HepG2 (cell line): ENCODE results near the gene CSTB. TPM values are rescaled to one million over a fixed set of nuclear protein-coding genes. Genes with fewer than 3 reads are reported as not detected.

Experiments
- EED ChIP-seq: sonication (generic); formaldehyde crosslinking; IDR thresholded peaks from 2 replicates; pipeline ENCODE4 v1.5.0; 2020; ENCODE audit warnings: mild to moderate bottlenecking, missing genetic modification reagents
- GZF1 ChIP-seq: sonication (generic); formaldehyde crosslinking; IDR thresholded peaks from 2 replicates; pipeline ENCODE4 v1.5.1; 2020; ENCODE audit warnings: mild to moderate bottlenecking, missing genetic modification reagents
- IRF2 ChIP-seq: IDR thresholded peaks from 2 replicates; pipeline ENCODE4 v1.6.1; 2018; ENCODE audit warnings: missing genetic modification reagents, missing compliant biosample characterization
- NR2F6 ChIP-seq, 2 experiments: IDR thresholded peaks; 2 replicates each; pipeline ENCODE4 v1.6.1; 2016; ENCODE audit warnings: antibody characterized with exemption in 1 of 2, mild to moderate bottlenecking in 1 of 2
- NR3C1 ChIP-seq: sonication (generic); formaldehyde crosslinking; IDR thresholded peaks from 2 replicates; pipeline ENCODE4 v1.4.0; 2020; ENCODE audit warnings: missing genetic modification reagents
- POLR2A ChIP-seq, 2 experiments: IDR thresholded peaks; 2 replicates each; pipeline ENCODE4 v1.6.1; 2011; ENCODE audit warnings: low read depth in 2 of 2, low read length in 2 of 2, mild to moderate bottlenecking in 1 of 2, moderate library complexity in 1 of 2; ENCODE audit not compliant: insufficient read depth in 1 of 2
- PRDM15 ChIP-seq: sonication (generic); formaldehyde crosslinking; IDR thresholded peaks from 2 replicates; pipeline ENCODE4 v1.4.0; 2020; ENCODE audit warnings: missing genetic modification reagents
- RBM39 ChIP-seq: fragments of 200-400 bp; formaldehyde crosslinking; IDR thresholded peaks from one replicate; pipeline ENCODE4 v1.6.1; 2018; ENCODE audit warnings: antibody characterized with exemption, mild to moderate bottlenecking, low read depth, low read length; ENCODE audit not compliant: poor library complexity, severe bottlenecking
- SALL2 ChIP-seq: sonication (generic); formaldehyde crosslinking; IDR thresholded peaks from 2 replicates; pipeline ENCODE4 v1.8.1; 2023; ENCODE audit warnings: mild to moderate bottlenecking, missing genetic modification reagents, inconsistent platforms
- SNRNP70 ChIP-seq: fragments of 200-400 bp; formaldehyde crosslinking; IDR thresholded peaks from 2 replicates; pipeline ENCODE4 v1.6.1; 2017; ENCODE audit warnings: mild to moderate bottlenecking, low read depth, low read length, moderate library complexity
- TCF7 ChIP-seq: sonication (generic); IDR thresholded peaks from 2 replicates; pipeline ENCODE4 v1.6.1; 2016; ENCODE audit warnings: antibody characterized with exemption, low read depth
- TEAD3 ChIP-seq: optimal IDR thresholded peaks from 2 replicates; pipeline ENCODE3; 2016; ENCODE audit warnings: borderline replicate concordance
- TSC22D2 ChIP-seq: sonication (generic); formaldehyde crosslinking; IDR thresholded peaks from 2 replicates; pipeline ENCODE4 v1.5.1; 2020; ENCODE audit warnings: missing genetic modification reagents, mild to moderate bottlenecking, borderline replicate concordance
- ZHX1 ChIP-seq: sonication (generic); formaldehyde crosslinking; IDR thresholded peaks from 2 replicates; pipeline ENCODE4 v1.8.1; 2022; ENCODE audit warnings: low read depth, mild to moderate bottlenecking, missing genetic modification reagents
- ZNF10 ChIP-seq: sonication (generic); formaldehyde crosslinking; IDR thresholded peaks from 2 replicates; pipeline ENCODE4 v1.4.0; 2020; ENCODE audit warnings: mild to moderate bottlenecking, low read depth, missing genetic modification reagents, borderline replicate concordance
- ZNF44 ChIP-seq: sonication (generic); formaldehyde crosslinking; IDR thresholded peaks from 2 replicates; pipeline ENCODE4 v1.5.1; 2020; ENCODE audit warnings: mild to moderate bottlenecking, missing genetic modification reagents
- ZNF530 ChIP-seq: sonication (generic); formaldehyde crosslinking; IDR thresholded peaks from 2 replicates; pipeline ENCODE4 v1.5.0; 2020; ENCODE audit warnings: low read depth, mild to moderate bottlenecking, missing genetic modification reagents
- ZNF567 ChIP-seq: sonication (generic); formaldehyde crosslinking; IDR thresholded peaks from 2 replicates; pipeline ENCODE4 v1.8.1; 2023; ENCODE audit warnings: mild to moderate bottlenecking, missing genetic modification reagents, borderline replicate concordance
- ZNF660 ChIP-seq: sonication (generic); formaldehyde crosslinking; IDR thresholded peaks from 2 replicates; pipeline ENCODE4 v1.5.1; 2020; ENCODE audit warnings: mild to moderate bottlenecking, low read depth, missing genetic modification reagents, borderline replicate concordance
- ZNF792 ChIP-seq: IDR thresholded peaks from 2 replicates; pipeline ENCODE4 v1.6.1; 2016
- polyA plus RNA-seq, 8 experiments: library from polyadenylated mRNA; depleted of rRNA in 3 of 8; stranded (reverse) in 7 of 8; unstranded in 1 of 8; fragments of >200 nt; fragmentation: Illumina TruSeq in 4 of 8; extraction: Trizol in 4 of 8; gene quantifications; 2 replicates each; pipeline versions ENCODE4 v1.2.1 to v1.2.3, GENCODE V29; 2011 to 2016; ENCODE audit warnings: low read depth in 4 of 8, missing spikeins in 1 of 8, mixed read lengths in 1 of 8; ENCODE audit not compliant: insufficient read depth in 1 of 8
- total RNA-seq, 5 experiments: library from RNA; depleted of rRNA; stranded (reverse); fragments of >200 nt; fragmentation: Illumina TruSeq; extraction: Trizol; gene quantifications; 2 replicates each; pipeline ENCODE4 v1.2.3, GENCODE V29; 2016; ENCODE audit warnings: low read depth in 1 of 5
- TF ChIP-seq, protein P1 (sequence below): sonication (generic); formaldehyde crosslinking; IDR thresholded peaks from 2 replicates; pipeline ENCODE4 v1.8.0; 2022; ENCODE audit warnings: missing genetic modification reagents, low read depth, mild to moderate bottlenecking, borderline replicate concordance
- TF ChIP-seq, protein P2 (sequence below): sonication (generic); formaldehyde crosslinking; IDR thresholded peaks from 2 replicates; pipeline ENCODE4 v1.8.1; 2023; ENCODE audit warnings: mild to moderate bottlenecking, inconsistent platforms, moderate library complexity, missing genetic modification reagents, borderline replicate concordance

CSTB gene
- total and polyA plus RNA-seq, 2 of the 13 experiments (the other 11 are each of a cell fraction or from before 2014, with no cell fraction given), result 11.7 to 94.1 TPM

DNA sequence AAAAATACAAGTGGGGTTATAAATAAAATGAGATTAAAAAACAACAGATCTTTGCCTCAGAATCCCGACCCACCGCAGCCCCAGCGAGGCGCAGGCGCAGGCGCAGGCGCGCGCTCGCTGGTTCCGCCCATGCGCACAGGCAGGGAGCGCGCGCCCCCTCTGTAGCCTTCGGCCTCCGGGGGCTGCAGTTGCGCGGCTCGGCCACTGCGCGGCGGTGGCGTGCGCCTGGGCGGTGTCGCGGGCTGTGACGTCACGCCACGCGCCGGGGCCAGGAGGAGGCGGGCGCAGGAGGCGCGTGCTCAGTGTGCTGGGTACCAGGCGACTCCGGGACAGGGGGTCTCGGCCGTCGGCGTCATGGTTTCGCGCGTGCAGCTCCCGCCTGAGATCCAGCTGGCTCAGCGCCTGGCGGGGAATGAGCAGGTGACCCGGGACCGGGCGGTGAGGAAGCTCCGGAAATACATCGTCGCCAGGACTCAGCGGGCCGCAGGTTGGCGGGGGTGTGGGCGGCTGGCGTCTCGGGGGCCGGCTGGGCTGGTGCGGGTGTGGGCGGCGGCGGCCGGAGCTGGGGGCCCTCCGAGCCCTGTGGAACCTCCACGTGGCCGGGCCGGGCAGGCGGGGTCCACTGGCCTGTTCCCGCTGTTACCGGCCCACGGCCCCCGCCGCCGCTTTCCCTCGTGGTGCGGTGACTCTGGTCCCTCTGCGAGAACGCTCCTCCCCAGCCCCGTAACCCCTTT lies 13.3 kb upstream of the CSTB start, which contains the start of gene RRP1 (continued):
- peak; percentile 51; the same call in 1 of the 2 replicates for TF ChIP-seq PRDM15 (CRISPR knock-in tag)
- TF ChIP-seq ZNF567 (CRISPR knock-in tag), result peak; percentile 81; the same call in 1 of the 2 replicates
- no peak for TF ChIP-seq SNRNP70
- peak; percentile 95 for TF ChIP-seq SALL2 (CRISPR knock-in tag)
- TF ChIP-seq, protein P1, sequence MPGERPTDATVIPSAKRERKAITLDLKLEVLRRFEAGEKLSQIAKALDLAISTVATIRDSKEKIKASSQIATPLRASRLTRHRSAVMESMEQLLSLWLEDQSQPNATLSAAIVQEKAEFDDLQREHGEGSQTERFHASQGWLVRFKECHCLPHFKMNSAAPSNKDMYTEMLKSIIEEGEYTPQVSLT (CRISPR knock-in tag), result no peak
- TF ChIP-seq TSC22D2 (CRISPR knock-in tag), result peak; percentile 60; the same call in 1 of the 2 replicates
- no peak for TF ChIP-seq NR3C1 (CRISPR knock-in tag)
- TF ChIP-seq TCF7, result no peak
- no peak for TF ChIP-seq GZF1 (CRISPR knock-in tag)
- no peak for TF ChIP-seq ZNF10 (CRISPR knock-in tag)
- no peak for TF ChIP-seq NR2F6 (IDR thresholded peaks at IDR 0.05)
- TF ChIP-seq NR2F6 (CRISPR knock-in tag; IDR thresholded peaks at IDR 0.05), result 0 out of 2 replicates have a peak, but pooled peaks have one; percentile 47
- TF ChIP-seq POLR2A (IDR thresholded peaks at IDR 0.05; ENCODE audit: insufficient read depth in 1 of 2, low read depth in 2 of 2, low read length in 2 of 2), result peak in 1 of 2 experiments; percentile 77; a peak in 2 of 4 replicates
- no peak; the same call in 1 of the 2 replicates for TF ChIP-seq ZNF44
- peak; percentile 92 for TF ChIP-seq ZHX1 (CRISPR knock-in tag)
- peak; percentile 69 for TF ChIP-seq TEAD3 (CRISPR knock-in tag)
- peak; percentile 81; the same call in 1 of the 2 replicates for TF ChIP-seq IRF2 (CRISPR knock-in tag)
- 0 out of 2 replicates have a peak, but pooled peaks have one; percentile 69 for TF ChIP-seq EED (CRISPR knock-in tag)
- peak; percentile 43; the same call in 1 of the 2 replicates for TF ChIP-seq ZNF792
- no peak for TF ChIP-seq ZNF530 (CRISPR knock-in tag)
- TF ChIP-seq, protein P2, sequence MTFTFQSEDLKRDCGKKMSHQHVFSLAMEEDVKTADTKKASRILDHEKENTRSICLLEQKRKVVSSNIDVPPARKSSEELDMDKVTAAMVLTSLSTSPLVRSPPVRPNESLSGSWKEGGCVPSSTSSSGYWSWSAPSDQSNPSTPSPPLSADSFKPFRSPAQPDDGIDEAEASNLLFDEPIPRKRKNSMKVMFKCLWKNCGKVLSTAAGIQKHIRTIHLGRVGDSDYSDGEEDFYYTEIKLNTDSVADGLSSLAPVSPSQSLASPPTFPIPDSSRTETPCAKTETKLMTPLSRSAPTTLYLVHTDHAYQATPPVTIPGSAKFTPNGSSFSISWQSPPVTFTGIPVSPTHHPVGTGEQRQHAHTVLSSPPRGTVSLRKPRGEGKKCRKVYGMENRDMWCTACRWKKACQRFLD (CRISPR knock-in tag), result no peak
- peak; percentile 48 for TF ChIP-seq RBM39
- no peak for TF ChIP-seq ZNF660 (CRISPR knock-in tag)
